Stimulated activated CD4-positive, alpha-beta T cell treated with anti-CD3 and anti-CD28 coated beads, Interleukin-12 subunit alpha, Interleukin-12 subunit beta, amount 100 ng/mL, for 24 hours (primary cell): Measurements from ENCODE around the gene UBAP1L.
"Not testable (repeated sequence)": the region's sequence is repeated elsewhere in the genome, so short reads cannot be mapped to it uniquely, and the experiment has no call there.

Experiments used
- DNase-seq, 2 experiments: peaks; one replicate each; pipeline ENCODE4 v3.0.0-alpha.2; 2020; ENCODE audit warnings: low read depth in 2 of 2

The UBAP1L gene

DNA sequence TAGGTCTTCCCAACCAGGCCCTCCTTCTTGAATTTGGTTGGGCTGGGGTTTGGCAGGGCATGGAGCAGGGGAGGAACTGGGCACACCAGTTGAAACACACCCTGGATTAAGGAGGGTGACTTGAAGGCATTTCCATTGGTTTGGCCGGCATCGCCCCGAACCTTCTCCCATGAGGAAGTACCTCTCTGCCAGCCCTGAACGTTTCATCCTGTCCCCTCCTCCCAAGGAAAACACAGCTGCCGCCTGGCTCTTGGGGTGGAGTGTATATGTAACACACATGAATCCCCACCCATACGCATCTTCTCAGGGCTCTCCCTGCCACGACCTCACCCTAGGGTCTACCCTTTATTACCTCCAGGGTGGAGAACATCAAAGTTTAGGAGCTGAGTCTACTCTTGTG lies 14.6 kb downstream of the UBAP1L start:
- no peak for DNase-seq

DNA sequence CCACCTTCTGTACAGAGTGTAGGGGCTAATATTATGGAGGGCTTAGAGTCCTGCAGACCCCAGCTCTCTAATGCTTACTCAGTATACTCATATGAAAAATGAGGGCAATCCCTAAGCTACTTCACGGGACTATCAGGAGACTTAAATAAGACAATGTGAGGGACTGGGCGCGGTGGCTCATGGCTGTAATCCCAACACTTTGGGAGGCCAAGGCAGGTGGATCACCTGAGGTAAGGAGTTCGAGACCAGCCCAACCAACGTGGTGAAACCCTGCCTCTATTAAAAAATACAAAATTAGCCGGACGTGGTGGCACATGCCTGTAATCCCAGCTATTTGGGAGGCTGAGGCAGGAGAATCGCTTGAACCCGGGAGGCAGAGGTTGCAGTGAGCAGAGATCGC lies 15.2 kb downstream of the UBAP1L start:
- not testable (repeated sequence) for DNase-seq

DNA sequence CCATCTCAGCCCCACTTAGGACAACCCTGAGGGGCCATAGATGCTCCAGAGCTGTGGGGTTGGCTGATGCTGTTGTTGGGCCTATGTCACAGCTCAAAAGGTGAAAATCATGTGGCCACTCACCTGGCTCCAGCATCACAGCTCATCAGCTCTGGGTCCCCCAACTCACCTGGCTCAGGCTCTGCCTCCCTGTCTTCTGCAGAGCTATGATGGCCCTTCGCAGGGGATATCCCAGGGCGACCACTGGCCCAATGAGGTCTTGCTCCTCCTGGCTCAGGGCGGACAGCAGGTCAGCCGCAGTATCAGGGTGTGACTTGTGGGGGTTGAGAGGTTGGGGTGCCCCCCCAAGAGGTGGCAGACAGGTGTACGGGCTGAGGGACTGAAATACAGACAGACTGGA lies 15.7 kb downstream of the UBAP1L start:
- DNase-seq: no peak

DNA sequence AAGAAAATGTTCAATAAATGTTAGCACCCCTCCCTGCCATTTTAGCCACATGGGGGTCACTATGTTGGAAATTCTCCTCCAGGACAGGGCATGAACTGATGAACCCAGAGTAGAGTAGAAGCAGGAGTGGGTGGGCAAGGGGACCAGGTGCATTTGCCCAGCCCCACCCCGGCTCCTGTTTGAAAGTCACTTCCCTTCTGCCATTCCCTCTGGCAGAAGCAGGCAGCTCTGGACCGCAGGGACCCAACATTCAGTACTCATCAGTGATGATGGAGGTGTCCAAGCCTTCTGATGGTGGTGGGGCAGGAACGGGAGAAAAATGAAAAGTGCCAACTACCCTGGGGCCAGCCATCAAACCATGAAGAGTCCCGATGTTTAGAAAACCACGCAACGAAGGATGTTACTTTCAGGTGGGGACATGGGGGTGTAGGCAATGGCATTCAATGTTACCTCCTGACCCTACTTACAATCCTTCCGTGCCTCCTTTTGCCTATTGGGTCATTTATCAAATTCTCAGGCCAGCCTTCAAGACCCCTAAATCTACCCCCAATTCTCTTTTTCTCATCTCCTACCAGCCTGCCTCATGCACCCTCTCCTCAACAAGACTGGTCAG lies 17.2 kb downstream of the UBAP1L start:
- DNase-seq: no peak

DNA sequence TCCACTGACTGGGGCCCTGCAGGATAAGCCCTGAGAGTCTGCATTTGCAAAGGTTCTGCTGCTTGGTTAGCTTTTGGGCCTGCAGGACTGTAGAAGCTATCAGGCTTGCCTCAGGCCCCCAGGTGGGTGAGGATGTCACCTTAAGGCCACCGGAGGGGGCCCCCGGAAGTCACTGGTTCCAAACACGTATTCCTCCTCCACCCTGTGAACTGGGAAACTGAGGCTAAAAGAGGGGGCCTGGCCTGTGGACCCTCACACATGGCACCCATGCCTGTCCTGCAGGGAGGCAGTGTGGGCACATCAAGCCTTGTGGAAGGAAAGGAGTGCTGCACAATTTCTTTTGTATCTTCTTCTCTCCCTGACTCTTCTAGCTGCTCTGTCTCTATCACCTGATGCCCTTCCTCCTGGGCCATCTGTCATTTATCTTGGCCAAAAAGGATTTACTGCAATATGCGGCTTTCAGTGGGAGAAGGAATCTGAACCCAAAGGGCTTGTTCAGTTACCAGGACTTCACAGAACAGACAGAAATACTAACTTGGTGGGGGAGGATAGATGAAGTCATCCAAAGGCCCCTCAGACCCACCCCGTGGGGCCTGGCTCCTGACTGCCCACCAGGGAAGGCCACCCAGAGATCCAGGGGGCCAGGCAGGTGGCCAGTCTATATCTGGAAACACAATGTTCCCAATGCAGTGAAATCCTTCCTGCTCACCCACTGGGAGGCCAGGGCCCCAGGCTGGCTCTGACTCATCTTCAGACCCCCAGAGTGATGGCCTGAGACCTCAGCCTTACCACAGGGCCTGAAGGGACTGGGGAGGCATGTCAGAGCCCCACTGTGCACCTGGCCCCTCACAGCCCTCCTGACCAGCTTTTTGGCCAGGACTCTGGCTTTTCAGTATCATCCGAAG lies 18.3 kb downstream of the UBAP1L start:
- DNase-seq: no peak

DNA sequence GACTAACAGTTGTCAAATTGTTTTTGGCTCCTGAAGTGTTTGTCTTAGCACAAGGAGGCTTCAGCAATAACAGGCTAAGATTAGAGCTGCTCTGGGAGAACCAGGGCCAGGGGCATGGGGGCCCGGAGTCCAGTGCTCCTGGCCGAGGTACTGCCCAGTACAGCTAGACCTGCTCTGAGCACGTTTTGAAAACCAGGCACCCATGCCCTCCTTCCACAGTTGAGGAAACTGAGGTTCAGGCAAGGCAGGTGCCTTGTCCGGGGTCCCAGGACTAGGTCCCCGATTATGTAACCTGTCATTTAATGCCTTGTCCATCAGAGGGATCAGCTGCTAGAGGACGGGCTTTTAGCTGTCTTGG lies 19.3 kb downstream of the UBAP1L start:
- no peak for DNase-seq

DNA sequence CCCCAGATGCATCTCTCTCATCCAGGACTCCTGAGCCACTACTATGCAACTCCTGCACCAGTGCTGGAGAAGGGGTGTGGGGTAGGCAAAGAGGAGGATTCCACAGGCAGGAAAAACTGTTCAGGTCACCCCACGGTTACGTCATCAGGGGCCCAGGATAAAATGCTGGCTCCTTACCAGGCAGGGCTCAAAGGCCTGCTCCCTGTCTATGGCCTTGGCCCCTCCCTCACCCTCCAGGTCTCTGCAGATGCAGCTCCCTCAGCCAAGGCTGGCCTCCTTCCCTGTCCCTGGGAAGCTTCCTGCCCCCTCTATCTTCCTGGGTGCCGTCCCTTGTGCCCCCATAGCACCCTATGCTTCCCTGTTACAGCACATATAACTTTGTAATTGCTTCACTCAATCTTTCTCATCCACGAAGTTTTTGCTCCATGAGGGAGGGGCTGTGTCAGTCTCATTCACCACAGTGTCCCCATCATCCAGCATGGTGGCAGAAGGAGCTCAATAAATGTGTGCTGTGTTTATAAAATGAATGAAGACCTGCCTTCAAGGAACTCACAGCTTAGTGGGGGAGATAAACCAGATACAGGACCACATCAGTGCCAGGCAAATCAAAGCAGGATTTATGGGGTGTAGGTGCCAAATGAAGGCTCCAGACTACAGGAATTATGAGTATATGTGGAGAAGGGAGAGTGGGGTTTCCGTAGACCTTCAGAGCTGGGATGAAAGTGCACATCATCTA lies 19.8 kb downstream of the UBAP1L start:
- no peak for DNase-seq

DNA sequence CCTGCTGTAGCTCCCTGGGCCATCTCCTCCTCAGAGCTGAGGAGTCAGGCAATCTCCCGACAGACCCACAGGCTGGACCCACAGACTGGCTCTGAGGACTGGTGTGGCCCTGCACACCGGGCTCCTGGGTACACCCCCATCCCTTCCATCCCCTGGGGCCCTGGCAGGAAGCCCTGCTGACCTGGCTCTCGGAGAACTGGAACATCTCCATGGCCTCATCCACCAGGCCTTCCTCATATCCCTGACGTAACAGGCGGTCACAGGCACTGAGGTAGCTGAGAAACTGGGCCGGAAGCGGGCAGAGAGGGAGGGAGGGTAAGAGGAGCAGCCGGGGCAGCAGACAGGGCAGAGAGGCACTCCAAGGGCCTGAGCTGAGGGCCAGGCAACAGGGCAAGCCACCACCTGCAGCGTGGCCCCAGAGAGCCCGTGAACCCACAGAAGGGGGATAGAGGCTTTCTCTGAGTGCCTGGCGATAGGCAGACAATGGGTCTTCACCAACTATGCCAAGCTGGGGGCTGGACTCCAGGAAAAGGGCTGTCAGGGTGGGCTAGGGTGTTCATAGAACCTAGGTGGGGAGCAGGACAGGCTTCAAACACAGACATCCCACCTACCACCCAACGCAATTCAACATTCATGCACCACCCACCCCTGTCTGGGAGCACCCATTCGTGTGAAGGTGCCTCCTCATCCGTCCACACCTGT lies 20.6 kb downstream of the UBAP1L start:
- DNase-seq: no peak

DNA sequence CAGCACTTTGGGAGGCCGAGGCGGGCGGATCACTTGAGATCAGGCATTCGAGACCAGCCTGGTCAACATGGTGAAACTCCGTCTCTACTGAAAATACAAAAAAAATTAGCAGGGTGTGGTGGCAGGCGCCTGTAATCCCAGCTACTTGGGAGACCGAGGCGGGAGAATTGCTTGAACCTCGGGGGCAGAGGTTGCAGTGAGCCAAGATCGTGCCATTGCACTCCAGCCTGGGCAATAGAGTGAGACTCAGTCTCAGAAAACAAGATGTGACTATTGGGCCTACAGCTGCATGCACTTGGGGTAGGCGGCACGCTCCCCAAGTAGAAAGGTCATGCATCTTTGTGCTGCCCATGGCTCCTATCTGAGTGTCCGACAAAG lies 21.2 kb downstream of the UBAP1L start:
- not testable (repeated sequence) for DNase-seq

DNA sequence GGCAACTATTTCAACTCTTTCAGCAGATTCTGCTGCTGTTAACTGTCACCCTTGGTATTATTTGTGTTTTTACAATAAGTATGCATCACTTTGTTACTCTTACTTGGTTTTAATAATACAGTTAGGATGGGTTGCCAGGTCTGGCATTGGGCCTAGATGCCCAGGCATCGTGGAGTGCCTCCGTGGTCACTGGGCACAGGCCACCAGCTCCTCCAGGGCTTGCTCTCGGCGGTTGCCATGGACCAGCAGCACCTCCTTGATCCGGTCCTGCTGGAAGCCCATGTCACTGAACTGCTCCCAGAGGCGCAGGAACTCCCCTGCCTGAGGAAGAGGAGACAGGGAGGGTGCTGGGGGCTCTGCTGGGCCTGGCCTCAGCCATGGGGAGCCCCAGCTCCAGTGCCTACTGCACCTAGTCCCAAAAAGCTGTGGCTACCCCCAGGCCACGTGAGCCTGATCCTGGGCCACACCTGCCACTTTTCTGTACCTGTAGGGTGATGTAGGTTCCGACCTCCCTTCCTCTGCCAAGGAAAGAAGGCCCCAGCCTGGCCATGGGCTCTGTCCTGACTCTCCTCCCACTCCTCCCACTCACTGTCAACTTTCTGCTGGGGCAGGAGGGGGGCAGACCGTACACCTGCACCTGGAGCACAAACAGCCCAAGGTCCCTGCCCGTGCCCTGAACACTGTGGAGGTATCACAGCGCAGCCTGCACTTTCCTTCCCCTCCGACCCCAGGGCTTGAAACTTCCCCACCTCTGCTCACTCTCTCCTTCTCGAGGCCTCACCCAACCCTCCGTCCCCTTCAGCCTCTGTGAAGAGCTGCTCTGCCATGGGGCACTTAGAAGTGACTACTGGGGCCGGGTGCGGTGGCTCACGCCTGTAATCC lies 21.8 kb downstream of the UBAP1L start:
- DNase-seq: no peak

DNA sequence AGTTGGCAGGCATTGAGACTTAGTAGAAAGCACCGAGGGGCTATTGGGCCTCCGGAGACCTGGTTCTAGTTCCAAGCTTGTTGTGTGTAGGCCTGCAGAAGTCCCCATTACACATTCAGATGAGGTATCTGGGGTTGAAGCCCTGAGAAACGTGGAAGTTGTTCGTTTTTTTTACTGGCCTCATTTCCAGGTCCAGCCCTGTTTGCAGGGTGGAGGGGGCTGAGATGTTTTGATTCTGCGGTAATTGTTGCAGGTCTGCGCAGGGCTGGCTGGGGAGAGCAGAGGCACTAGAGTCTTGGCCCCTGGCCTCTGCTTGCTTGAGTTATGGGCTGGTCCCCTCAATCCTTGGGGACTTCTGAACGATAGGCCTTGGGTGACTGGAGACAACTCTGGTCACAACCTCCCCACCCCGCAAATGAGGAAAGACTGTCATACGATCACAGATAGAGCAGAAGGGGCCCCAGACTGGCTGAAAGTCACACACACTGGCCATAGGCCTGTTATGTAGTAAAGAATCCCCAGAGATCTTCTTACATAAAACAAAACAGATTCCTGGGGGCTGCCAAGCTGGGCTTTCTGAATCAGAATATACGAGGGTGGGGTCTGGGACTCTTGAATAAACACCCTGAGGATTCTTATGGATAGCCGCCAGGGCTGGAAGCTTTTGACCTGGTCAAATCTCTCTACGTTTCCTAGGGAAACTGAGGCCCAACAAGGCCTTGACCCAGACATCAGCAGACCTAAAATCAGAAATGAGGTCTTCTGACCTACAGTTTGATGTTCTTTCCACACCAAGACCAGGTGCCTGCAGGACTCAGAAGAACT lies 22.8 kb downstream of the UBAP1L start:
- DNase-seq: no peak

DNA sequence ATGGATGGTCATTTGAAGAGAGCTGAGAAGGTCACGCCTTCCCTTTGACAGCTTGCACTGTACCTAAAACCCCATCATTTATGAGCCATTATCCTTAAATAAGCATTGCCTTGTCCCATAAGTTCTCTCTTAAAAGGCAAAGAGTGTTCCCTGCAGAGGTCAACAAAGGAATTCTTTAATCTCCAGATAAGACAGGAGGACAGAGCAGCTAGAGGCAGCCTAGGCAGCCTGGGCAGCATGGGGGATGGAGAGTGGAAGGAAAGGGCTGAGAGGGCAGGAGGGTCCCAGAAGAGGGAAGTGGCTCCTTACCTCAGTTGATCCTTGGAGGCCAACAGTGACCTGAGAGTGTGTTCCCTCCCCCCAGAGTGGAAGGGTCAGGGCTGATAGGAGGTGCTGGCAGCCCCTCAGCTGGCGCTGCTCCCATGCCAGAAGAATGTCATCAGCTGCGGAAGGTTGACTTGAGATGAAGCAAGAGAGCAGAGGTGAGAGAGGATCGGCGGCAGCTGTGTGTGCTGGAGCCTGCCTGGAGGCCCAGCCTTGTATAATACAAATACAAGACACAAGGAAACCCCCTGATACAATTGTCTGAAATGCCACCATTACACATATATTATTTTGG lies 25.7 kb downstream of the UBAP1L start:
- no peak for DNase-seq

DNA sequence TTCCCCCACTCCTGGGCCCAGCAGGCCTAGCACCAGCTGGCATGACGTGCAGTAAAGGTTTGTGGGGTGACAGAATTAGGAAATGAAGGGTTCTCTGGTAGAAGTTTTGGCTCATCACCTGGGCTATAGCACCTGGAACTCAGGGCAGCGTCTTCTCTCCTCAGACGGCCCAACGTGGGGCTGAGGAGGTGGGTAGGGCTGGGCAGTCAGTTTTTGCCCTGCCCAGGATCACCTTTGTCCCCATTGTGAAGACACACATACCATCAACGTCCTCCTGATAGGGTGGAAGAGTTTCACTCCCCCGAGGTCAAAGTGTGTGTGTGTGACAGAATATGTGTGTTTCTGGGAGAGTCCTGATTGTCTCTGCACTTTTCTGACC lies 26.4 kb downstream of the UBAP1L start:
- DNase-seq: no peak

DNA sequence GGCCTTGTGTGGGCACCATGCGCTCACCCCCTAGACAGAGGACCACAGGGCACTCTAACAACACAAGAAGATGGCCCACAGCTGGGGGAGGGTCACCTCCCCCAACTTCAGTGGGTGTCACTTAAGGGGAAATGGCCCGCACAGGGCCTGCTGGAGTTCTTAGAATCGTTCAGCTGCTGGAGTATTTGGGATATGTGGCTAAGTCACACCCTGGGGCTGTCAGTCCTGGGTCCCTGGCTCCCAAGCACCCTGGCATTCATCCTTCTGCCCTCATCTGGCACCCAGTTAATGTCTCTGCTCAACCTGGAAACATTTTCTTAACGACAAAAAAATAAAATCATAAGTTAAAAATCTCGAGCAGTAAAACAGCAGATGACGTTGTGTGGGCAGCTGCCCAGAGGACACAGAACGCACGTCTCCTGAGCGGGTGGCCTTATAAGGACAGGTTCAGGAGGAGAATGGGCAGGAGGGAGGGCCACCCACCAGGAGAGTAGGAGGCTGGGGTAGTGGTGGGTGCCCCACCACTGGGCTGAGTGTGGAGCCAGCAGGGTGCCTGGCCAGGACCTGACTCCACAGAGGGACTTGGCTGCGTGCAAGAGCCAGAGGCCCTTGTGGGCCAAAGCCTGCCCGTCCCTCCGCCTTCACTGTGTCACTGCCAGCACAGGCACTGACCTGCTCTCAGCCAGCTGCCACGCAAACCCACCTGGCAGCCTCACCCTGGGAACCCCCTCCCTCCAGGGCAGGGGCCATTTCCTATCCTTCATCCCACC lies 26.9 kb downstream of the UBAP1L start:
- no peak for DNase-seq

DNA sequence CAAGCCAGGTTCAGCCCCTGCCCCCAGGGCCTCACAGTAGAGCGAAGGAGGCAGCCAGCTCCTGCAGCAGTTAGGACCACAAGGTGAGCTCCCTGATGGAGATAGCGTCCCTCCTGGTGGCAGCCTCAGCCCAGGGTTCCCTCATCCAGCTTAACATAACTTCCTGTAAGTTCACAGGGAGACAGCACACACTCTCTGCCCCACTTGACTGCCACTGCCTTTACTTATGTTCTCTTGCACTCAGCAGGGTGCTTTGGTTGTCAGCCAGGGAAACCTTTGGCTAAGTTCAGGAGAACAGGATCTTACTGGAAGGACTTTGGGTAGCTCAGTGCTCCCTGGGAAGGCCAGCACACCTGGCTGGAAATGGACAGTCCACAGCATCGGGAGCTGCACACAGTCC lies 27.6 kb downstream of the UBAP1L start:
- no peak for DNase-seq

DNA sequence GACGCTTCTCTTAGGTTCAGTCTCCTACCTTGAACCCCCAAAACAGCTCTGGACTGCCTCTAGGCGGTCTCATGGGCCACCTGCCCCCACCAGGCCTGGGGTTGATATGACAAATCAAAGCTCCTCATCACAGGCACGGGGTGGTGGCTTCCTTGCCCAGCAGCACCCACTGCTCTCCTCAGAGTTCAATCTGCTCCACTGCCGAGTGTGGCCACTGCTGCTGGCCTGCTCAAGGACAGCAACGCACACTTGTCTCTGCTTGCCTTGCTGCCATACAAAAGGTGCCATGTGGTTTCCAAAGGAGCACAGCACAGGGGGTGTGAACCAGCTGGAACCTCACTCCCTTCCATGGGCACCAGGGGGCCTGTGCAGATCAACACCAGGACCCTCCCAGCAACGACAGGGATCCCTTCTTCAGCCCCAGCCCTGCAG lies 28.3 kb downstream of the UBAP1L start:
- no peak for DNase-seq

DNA sequence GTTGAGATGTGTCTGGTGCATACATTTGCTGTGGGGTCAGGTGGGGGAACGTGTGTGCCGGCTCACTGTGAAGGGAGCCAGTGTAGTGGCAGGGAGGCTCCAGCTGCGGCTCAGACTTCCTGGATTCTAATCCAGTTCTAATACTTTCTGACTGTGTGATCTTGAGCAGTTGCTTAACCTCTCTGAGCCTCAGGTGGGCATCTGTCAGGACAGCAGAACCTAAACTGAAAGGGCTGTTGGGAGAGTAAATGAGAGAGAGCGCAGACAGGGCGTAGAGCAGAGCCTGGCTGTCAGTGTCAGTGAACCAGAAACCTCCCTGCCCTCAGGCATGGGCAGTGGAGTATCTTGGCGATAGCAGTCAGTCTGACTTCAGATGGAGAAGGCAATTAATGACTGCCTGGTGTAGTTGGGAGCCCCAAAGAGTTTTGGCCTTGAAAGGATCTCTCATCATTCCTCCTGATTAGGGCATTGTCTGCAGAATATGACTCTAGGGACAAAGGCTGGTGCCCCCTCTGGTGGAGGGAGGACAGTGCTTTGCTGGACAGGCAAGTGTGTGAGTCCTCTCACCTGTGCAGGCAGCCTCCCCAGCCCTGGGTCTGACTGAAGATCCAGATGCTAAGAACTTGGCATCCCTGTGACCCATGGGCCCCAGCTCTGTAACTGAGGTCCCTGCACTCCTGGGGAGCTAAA lies 28.9 kb downstream of the UBAP1L start:
- no peak for DNase-seq

DNA sequence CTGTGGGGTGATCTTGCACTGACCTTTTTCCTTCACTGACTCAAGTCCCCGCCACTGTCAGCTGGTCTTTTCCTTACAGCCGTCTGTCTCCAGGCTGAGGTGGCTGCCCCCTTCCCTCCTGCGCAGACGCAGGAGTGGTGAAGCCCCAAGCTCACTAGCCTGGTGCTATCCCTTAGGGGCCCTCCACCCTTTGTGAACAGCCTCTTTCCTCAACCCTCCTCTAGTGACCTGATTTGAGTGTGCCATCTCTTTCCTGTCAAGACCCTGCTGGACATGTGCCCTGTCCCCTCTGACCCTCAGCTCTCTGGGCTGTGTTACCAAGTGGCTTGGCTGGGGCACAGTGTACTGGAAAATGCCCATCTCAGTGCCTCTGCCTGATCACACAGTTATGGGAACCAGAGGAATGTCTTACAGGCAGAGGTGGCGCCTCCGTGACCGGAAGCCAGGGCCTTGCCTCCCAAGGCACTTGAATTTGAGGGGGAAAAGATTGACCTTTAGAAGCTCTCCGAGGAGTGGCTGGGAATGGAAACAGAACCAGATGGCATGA lies 29.7 kb downstream of the UBAP1L start:
- DNase-seq: no peak
